AG10803 (cell line): Measurements from ENCODE around the gene DNTT.

ENCODE experiments used
- DNase-seq: peaks from one replicate; pipeline ENCODE4 v3.0.0; 2010; ENCODE audit warnings: low read depth
- H3K4me3 ChIP-seq: 2 replicates; pipeline ENCODE4 v1.5.1; 2011; ENCODE audit warnings: mild to moderate bottlenecking, low read length, control low read depth
- TF ChIP-seq, protein P1 (sequence below): conservative IDR thresholded peaks from 2 replicates; pipeline ENCODE4 v1.5.1; 2011; ENCODE audit warnings: mild to moderate bottlenecking, low read length, control low read depth, inconsistent platforms

The DNTT gene

DNA sequence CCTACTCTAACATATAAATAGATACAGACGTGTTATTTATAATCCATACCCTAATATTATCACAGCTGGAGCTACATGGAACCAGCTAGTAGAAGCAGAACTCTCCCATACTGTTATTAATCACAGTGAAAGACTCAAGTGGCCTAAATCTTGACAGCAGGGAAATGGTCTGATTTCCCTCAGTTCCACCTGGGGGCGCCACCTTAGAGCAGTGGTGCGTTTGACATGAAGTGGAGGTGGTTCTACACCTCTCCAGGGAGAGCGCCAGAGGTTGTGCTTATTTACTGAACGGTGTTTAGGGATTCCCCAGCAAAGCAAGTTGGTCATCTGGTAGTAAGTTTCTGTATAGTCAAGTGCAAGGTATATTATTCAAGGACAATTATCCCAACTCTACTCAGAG is 17.6 kb downstream of the DNTT start:
- TF ChIP-seq, protein P1, sequence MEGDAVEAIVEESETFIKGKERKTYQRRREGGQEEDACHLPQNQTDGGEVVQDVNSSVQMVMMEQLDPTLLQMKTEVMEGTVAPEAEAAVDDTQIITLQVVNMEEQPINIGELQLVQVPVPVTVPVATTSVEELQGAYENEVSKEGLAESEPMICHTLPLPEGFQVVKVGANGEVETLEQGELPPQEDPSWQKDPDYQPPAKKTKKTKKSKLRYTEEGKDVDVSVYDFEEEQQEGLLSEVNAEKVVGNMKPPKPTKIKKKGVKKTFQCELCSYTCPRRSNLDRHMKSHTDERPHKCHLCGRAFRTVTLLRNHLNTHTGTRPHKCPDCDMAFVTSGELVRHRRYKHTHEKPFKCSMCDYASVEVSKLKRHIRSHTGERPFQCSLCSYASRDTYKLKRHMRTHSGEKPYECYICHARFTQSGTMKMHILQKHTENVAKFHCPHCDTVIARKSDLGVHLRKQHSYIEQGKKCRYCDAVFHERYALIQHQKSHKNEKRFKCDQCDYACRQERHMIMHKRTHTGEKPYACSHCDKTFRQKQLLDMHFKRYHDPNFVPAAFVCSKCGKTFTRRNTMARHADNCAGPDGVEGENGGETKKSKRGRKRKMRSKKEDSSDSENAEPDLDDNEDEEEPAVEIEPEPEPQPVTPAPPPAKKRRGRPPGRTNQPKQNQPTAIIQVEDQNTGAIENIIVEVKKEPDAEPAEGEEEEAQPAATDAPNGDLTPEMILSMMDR = no peak
- DNase-seq = no peak
- no peak overlapping the region for H3K4me3 ChIP-seq

DNA sequence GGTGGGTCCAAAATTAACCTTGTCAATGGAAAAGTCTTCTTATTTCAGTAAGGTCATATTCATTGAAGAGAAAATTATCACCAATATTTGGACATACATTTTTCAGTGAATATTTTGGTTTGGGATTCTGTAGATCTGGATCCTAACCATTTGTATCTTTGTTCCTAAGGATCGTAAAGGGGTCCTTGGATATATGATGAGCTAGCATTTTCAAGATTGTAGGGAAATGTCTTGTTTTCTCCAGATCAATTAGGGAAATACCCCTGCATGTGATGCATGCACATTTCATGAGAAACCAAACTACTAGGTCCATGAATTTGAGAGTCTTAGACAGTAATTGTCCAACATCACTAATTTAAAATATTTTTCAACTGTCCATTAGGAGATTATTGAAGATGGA is 18.0 kb downstream of the DNTT start:
- TF ChIP-seq, protein P1 = no peak
- no peak overlapping the region for H3K4me3 ChIP-seq
- DNase-seq = no peak

DNA sequence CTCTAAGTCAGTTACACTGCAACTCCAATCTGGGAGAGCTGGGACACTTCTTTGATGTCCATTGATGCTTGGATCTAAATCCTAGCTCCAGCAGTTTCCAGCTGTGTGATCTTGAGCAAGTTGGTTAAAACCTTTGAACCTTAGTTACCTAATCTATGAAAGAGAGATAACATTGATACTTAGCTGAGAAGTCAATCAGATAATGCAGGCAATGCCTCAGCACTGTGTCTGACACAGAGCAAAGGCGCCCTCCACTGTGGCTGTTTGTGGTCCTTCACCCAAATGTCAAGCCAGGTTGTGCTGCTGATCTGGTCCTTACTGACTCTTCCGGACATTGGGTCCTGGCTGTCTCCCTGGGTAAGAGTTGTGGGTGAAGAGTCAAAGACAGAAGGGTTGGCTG is 20.2 kb downstream of the DNTT start:
- no peak for DNase-seq
- TF ChIP-seq, protein P1 = no peak
- no peak overlapping the region for H3K4me3 ChIP-seq

DNA sequence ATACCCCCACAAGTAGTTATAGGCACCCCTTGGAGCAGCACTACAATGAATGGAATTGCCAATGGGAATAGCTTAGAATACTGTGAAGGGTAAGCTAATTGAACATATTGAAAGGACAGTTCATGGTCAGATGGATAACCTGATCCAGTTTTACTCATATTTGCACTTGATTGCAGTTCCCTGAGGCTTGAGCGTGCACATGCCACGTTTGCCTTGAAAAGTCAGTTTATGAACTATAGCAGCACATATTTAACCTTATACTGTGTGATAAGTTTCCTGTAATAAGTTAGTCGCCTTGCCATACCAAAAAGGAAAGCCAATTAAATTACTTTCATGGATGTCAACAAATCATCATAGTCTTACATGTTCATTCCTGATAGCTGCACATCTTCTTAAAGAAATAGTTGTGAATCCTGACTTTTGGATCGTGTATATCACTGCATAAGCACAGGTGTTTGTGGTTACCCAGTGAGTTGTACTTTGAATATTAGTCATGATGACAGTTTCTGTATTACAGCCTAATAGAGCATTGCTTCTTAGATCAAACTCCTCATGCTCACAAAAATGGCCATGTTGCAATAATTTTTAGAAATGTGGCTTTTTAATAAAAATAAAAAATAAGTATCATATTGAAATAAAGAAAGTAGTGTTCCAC is 21.6 kb downstream of the DNTT start:
- DNase-seq = no peak
- H3K4me3 ChIP-seq = no peak overlapping the region
- TF ChIP-seq, protein P1 = no peak

DNA sequence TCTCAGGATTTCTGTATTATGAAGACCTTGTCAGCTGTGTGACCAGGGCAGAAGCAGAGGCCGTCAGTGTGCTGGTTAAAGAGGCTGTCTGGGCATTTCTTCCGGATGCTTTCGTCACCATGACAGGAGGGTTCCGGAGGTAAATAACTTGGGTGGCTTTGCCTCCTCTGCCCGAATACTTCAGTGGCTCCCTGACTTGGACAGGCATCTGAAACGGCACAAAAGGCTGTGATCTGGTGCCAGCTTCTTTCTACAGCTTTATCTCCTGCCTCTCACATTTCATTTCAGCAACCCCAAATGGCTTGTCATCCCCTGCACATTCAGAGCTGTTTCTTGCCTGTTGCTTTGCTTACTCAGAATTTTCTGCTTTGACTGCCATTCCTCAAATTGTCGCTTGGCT is 23.2 kb downstream of the DNTT start:
- TF ChIP-seq, protein P1 = no peak
- DNase-seq = no peak
- no peak overlapping the region for H3K4me3 ChIP-seq

DNA sequence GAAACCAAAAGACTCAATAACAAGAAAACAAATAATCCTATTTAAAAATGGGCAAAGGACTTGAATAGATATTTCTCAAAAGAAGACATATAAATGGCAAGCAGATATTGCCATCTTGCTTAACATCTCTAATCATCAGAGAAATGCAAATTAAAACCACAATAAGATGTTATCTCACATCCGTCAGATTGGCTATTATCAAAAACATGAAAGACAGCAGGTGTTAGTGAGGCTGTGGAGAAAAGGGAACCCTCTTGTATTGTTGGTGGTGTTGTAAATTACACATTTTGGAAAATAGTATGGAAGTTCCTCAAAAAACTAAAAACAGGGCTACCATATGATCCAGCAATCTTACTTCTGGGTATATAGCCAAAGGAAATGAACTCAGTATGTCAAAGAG is 28.9 kb downstream of the DNTT start:
- no peak for DNase-seq
- TF ChIP-seq, protein P1 = no peak
- H3K4me3 ChIP-seq = no peak overlapping the region

DNA sequence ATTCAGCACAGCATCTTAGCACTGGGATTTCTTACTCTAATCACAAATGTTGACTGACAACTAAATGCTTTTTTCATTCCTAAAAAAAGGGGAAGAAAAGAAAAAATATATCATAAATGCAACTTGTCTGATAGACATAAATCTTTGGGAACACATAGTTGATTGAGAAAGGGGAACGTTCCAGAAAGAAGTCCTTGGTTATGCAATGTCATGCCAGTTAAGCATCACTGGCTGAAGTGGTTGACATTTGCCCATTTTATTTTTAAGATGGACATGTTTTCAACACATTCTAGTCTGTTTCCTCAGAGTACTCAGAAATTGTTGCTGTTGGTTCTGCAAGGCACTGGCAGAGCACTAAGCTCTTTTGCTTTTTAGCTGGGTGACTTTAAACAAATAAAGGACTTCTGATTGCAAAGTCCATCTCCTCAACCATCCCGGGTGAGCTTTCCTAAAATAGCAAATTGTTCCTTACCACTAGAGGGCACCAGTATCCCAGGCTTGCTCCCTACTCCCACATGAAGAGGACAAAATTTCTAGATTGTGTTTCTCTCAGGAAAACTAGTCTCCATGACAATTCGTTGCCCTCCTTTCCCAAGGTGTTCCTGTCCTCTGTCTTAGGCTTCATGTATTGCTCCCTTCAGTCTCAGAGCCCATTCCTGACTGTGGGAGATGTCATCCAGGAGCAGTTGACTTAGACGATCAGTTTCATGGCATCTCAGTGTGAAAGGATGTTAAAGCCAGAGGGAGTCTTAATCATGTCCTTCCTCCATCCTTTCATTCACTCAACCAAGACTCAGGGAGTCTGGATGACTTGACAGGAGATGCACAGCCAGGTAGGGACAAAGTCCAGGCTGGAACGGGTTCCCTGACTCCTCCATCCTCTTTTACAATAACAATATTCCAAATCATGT is 30.6 kb downstream of the DNTT start:
- TF ChIP-seq, protein P1 = peak; percentile 87
- peak; percentile 49 for DNase-seq
- H3K4me3 ChIP-seq = no peak overlapping the region
